ENCODE results near the gene VWA3B.

The VWA3B gene

GRCh38 chr2:98346311-98347236 is 259.6 kb downstream of the VWA3B start, which contains the start of gene CNGA3:
CNGA3 (plus strand) TSS chr2:98346456; CDS start chr2:98369976, 23,520 bp downstream.
- Histone ChIP-seq H2AK5ac (ENCODE audit: low read length) (no peak within 1 kb of the TSS), H3K79me1 (ENCODE audit: low read length) (no peaks in the 10 kb centered on the region), H3K56ac (ENCODE audit: low read length) (peak within 1 kb of the TSS; percentile 5), H3K18ac (ENCODE audit: low read length) (no peak within 1 kb of the TSS), H3K4me2 (ENCODE audit: low read length) (peak within 1 kb of the TSS; percentile 76), H2BK5ac (ENCODE audit: low read length) (no peak within 1 kb of the TSS), H3K36me3 (ENCODE audit: control insufficient read depth, insufficient read depth, low read length) (no peaks in the 10 kb centered on the region), H3K4ac (ENCODE audit: low read depth, low read length) (no peak within 1 kb of the TSS), H3K4me1 (ENCODE audit: control insufficient read depth, low read depth, low read length) (peaks cover 10% of the 10 kb centered on the region), H4K5ac (ENCODE audit: low read length) (no peak within 1 kb of the TSS), H2BK120ac (ENCODE audit: low read depth, low read length) (no peak within 1 kb of the TSS), H3K23ac (ENCODE audit: low read length) (peak within 1 kb of the TSS; percentile 53), H3K79me2 (ENCODE audit: control insufficient read depth, insufficient read depth, low read length) (no peaks in the 10 kb centered on the region), H2BK15ac (replicated peaks; ENCODE audit: low read depth) (no peak within 1 kb of the TSS), H3K4me3 (ENCODE audit: low read length) (no peak within 1 kb of the TSS), H3K27me3 (ENCODE audit: insufficient read depth, low read length, poor library complexity) (peaks cover 22% of the 10 kb centered on the region), H4K8ac (ENCODE audit: low read depth, low read length) (no peak within 1 kb of the TSS), H3K27ac (ENCODE audit: low read depth, low read length) (no peak within 1 kb of the TSS), H3K9ac (ENCODE audit: low read length) (no peak within 1 kb of the TSS)
- peak; percentile 70 for DNase-seq
- WGBS (ENCODE audit: extremely low coverage, insufficient coverage, low lambda C conversion rate): no CpG with 5 or more reads among the region's 72 CpGs

GRCh38 chr2:98347298-98348065 is 260.5 kb downstream of the VWA3B start:
- H3K4me3 ChIP-seq (ENCODE audit: low read length): no peak overlapping the region
- no peak overlapping the region for H4K5ac ChIP-seq (ENCODE audit: low read length)
- H3K4me2 ChIP-seq (ENCODE audit: low read length): no peak overlapping the region
- no peak overlapping the region for H3K4ac ChIP-seq (ENCODE audit: low read depth, low read length)
- no peak overlapping the region for H3K18ac ChIP-seq (ENCODE audit: low read length)
- no peak overlapping the region for H3K9ac ChIP-seq (ENCODE audit: low read length)
- no peaks in the 10 kb centered on the region for H3K36me3 ChIP-seq (ENCODE audit: control insufficient read depth, insufficient read depth, low read length)
- no peaks in the 10 kb centered on the region for H3K79me1 ChIP-seq (ENCODE audit: low read length)
- H2BK5ac ChIP-seq (ENCODE audit: low read length): no peak overlapping the region
- no CpG with 5 or more reads among the region's 54 CpGs for WGBS (ENCODE audit: extremely low coverage, insufficient coverage, low lambda C conversion rate)
- peak; percentile 41 for DNase-seq
- H3K27ac ChIP-seq (ENCODE audit: low read depth, low read length): no peak overlapping the region
- H3K23ac ChIP-seq (ENCODE audit: low read length): no peak overlapping the region
- no peak overlapping the region for H2BK120ac ChIP-seq (ENCODE audit: low read depth, low read length)
- no peaks in the 10 kb centered on the region for H3K79me2 ChIP-seq (ENCODE audit: control insufficient read depth, insufficient read depth, low read length)
- peaks cover 9% of the 10 kb centered on the region for H3K4me1 ChIP-seq (ENCODE audit: control insufficient read depth, low read depth, low read length)
- no peak overlapping the region for H2AK5ac ChIP-seq (ENCODE audit: low read length)
- no peak overlapping the region for H4K8ac ChIP-seq (ENCODE audit: low read depth, low read length)
- no peak overlapping the region for H2BK15ac ChIP-seq (replicated peaks; ENCODE audit: low read depth)
- no peak overlapping the region for H3K56ac ChIP-seq (ENCODE audit: low read length)
- H3K27me3 ChIP-seq (ENCODE audit: insufficient read depth, low read length, poor library complexity): peaks cover 22% of the 10 kb centered on the region

GRCh38 chr2:98348066-98348561 is 261.1 kb downstream of the VWA3B start:
- H2BK120ac ChIP-seq (ENCODE audit: low read depth, low read length): no peak overlapping the region
- no peak overlapping the region for H4K5ac ChIP-seq (ENCODE audit: low read length)
- no CpG with 5 or more reads among the region's 15 CpGs for WGBS (ENCODE audit: extremely low coverage, insufficient coverage, low lambda C conversion rate)
- no peak overlapping the region for H3K4ac ChIP-seq (ENCODE audit: low read depth, low read length)
- no peak overlapping the region for H2BK5ac ChIP-seq (ENCODE audit: low read length)
- no peak overlapping the region for H3K56ac ChIP-seq (ENCODE audit: low read length)
- peak; percentile 95 for DNase-seq
- no peak overlapping the region for H3K9ac ChIP-seq (ENCODE audit: low read length)
- peaks cover 7% of the 10 kb centered on the region for H3K4me1 ChIP-seq (ENCODE audit: control insufficient read depth, low read depth, low read length)
- no peak overlapping the region for H2AK5ac ChIP-seq (ENCODE audit: low read length)
- H3K79me1 ChIP-seq (ENCODE audit: low read length): no peaks in the 10 kb centered on the region
- H3K4me2 ChIP-seq (ENCODE audit: low read length): no peak overlapping the region
- no peak overlapping the region for H3K23ac ChIP-seq (ENCODE audit: low read length)
- no peak overlapping the region for H4K8ac ChIP-seq (ENCODE audit: low read depth, low read length)
- no peaks in the 10 kb centered on the region for H3K36me3 ChIP-seq (ENCODE audit: control insufficient read depth, insufficient read depth, low read length)
- H3K27me3 ChIP-seq (ENCODE audit: insufficient read depth, low read length, poor library complexity): peaks cover 22% of the 10 kb centered on the region
- H3K4me3 ChIP-seq (ENCODE audit: low read length): no peak overlapping the region
- no peaks in the 10 kb centered on the region for H3K79me2 ChIP-seq (ENCODE audit: control insufficient read depth, insufficient read depth, low read length)
- no peak overlapping the region for H2BK15ac ChIP-seq (replicated peaks; ENCODE audit: low read depth)
- H3K27ac ChIP-seq (ENCODE audit: low read depth, low read length): no peak overlapping the region
- H3K18ac ChIP-seq (ENCODE audit: low read length): no peak overlapping the region

GRCh38 chr2:98350411-98350810 is 263.4 kb downstream of the VWA3B start:
- H3K27me3 ChIP-seq (ENCODE audit: insufficient read depth, low read length, poor library complexity): peaks cover 17% of the 10 kb centered on the region

GRCh38 chr2:98355881-98356280 is 268.9 kb downstream of the VWA3B start:
- Histone ChIP-seq H4K5ac (ENCODE audit: low read length) (no peak overlapping the region), H2AK5ac (ENCODE audit: low read length) (no peak overlapping the region), H3K4me3 (ENCODE audit: low read length) (no peak overlapping the region), H3K4ac (ENCODE audit: low read depth, low read length) (no peak overlapping the region), H3K79me2 (ENCODE audit: control insufficient read depth, insufficient read depth, low read length) (no peaks in the 10 kb centered on the region), H4K8ac (ENCODE audit: low read depth, low read length) (no peak overlapping the region), H3K79me1 (ENCODE audit: low read length) (no peaks in the 10 kb centered on the region), H3K56ac (ENCODE audit: low read length) (no peak overlapping the region), H3K18ac (ENCODE audit: low read length) (no peak overlapping the region), H3K4me2 (ENCODE audit: low read length) (no peak overlapping the region), H3K4me1 (ENCODE audit: control insufficient read depth, low read depth, low read length) (peaks cover 17% of the 10 kb centered on the region), H2BK5ac (ENCODE audit: low read length) (peak overlapping the region; percentile 27), H3K36me3 (ENCODE audit: control insufficient read depth, insufficient read depth, low read length) (no peaks in the 10 kb centered on the region), H3K9ac (ENCODE audit: low read length) (no peak overlapping the region), H3K27ac (ENCODE audit: low read depth, low read length) (no peak overlapping the region), H2BK15ac (replicated peaks; ENCODE audit: low read depth) (no peak overlapping the region), H3K23ac (ENCODE audit: low read length) (no peak overlapping the region), H2BK120ac (ENCODE audit: low read depth, low read length) (no peak overlapping the region), H3K27me3 (ENCODE audit: insufficient read depth, low read length, poor library complexity) (no peaks in the 10 kb centered on the region)
- no CpG with 5 or more reads among the region's 3 CpGs for WGBS (ENCODE audit: extremely low coverage, insufficient coverage, low lambda C conversion rate)
- DNase-seq: peak; percentile 79

More at GRCh38 chr2:98350411-98350810, 263.4 kb downstream of the VWA3B start:
- H2AK5ac ChIP-seq (ENCODE audit: low read length): no peak overlapping the region
- H2BK15ac ChIP-seq (replicated peaks; ENCODE audit: low read depth): no peak overlapping the region
- H3K36me3 ChIP-seq (ENCODE audit: control insufficient read depth, insufficient read depth, low read length): no peaks in the 10 kb centered on the region
- no peak overlapping the region for H2BK120ac ChIP-seq (ENCODE audit: low read depth, low read length)
- no peak for DNase-seq
- H2BK5ac ChIP-seq (ENCODE audit: low read length): no peak overlapping the region
- H3K18ac ChIP-seq (ENCODE audit: low read length): no peak overlapping the region
- H3K27ac ChIP-seq (ENCODE audit: low read depth, low read length): no peak overlapping the region
- H4K8ac ChIP-seq (ENCODE audit: low read depth, low read length): no peak overlapping the region
- H3K4me1 ChIP-seq (ENCODE audit: control insufficient read depth, low read depth, low read length): peaks cover 7% of the 10 kb centered on the region
- H3K9ac ChIP-seq (ENCODE audit: low read length): no peak overlapping the region
- WGBS (ENCODE audit: extremely low coverage, insufficient coverage, low lambda C conversion rate): no CpG with 5 or more reads among the region's 1 CpG
- no peak overlapping the region for H3K56ac ChIP-seq (ENCODE audit: low read length)
- no peak overlapping the region for H4K5ac ChIP-seq (ENCODE audit: low read length)
- no peak overlapping the region for H3K4me3 ChIP-seq (ENCODE audit: low read length)
- no peak overlapping the region for H3K4me2 ChIP-seq (ENCODE audit: low read length)
- no peak overlapping the region for H3K4ac ChIP-seq (ENCODE audit: low read depth, low read length)
- H3K23ac ChIP-seq (ENCODE audit: low read length): no peak overlapping the region
- no peaks in the 10 kb centered on the region for H3K79me1 ChIP-seq (ENCODE audit: low read length)
- no peaks in the 10 kb centered on the region for H3K79me2 ChIP-seq (ENCODE audit: control insufficient read depth, insufficient read depth, low read length)
